Measurements from ENCODE around the gene SMC6.

SMC6 gene

DNA sequence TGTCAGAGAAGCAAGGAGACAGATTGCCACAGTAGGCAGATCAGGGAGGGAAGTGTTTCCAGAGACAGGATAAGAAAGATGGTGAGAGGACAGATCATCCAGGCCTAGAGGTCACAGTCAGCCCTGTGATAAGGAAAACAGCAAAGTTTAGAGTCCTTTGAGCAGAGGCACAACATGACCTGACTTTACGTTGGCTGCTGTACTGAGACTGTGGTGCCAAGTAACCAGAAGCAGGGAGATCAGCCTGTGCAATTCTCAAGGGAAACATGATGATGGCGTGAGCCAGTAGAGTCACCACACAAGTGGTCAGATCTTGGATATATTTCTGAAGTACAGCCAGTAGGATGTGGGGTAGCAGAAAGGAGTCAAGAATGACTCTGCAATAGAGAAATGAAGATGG is 43.7 kb downstream of the SMC6 start:
- DNase-seq, result no peak

DNA sequence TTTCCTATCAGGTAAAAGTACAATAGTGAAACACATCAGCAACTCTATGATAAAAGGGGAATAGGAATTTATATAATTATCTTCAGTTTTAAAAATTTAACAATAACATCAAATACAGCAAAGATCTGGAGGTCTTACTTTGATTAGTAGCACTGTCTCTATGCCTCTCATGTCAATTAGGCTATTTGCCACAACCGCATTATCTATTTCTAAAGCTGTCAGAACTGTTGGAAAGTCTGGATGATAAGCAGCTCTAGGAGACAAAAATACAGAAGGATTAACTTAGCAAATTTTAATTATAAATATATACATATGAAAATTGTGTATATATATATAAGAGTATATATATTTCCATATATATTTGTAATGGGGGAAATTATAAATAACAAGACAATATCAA is 45.1 kb downstream of the SMC6 start:
- DNase-seq, result no peak

DNA sequence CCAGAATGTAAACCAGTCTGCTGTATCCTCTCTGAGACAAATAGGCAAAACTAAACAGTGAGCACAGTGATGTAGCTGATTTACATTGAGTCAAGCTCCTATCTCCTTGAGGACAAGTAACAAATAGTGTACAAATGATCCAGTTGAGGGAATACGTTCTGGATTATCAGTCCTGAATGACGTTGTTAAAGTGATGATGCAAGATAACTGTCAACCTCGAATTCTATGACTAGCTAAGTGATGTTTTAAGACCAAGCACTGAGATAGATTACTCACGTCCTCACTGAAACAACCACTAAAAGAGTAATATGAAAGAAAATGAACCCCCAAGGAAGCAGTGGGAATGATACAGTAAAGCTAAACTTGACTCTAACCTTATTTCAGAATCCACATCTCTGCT is 46.8 kb downstream of the SMC6 start:
- DNase-seq, result no peak

DNA sequence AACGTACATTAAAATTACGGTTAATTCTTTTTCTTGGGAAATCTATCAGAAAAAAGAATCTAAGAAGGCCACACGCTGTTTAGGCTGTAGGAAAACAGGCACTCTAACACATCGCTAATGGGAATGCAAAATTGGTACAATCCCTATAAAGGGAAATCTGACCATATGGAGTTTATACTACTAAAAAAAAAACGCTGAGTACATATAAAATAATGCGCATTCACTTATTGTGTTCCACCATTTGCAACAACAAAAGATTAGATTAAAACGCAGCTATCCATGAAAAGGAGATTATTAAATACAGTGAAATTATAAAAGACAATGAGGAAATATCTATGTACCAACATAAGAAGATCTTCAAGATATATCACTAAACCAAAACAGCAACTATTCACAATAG is 62.8 kb downstream of the SMC6 start:
- DNase-seq, result no peak

DNA sequence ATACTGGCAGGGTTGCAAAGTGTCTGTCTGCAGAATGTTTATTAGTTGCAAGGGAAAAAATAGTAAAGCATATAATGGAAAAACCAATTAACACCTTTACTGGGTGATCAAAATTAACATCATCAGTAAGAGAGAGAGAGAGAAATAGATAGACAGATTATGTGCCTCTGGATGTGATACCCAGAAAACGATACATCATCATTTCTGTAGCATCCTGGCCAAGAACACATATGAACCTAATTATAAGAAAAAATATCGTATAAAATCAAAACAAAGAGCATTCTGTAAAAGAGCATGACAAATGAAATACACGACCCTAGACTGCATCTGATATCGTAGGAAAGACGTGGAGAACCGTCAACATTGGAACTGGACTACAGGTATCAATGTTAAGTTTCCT is 64.6 kb downstream of the SMC6 start:
- no peak for DNase-seq

DNA sequence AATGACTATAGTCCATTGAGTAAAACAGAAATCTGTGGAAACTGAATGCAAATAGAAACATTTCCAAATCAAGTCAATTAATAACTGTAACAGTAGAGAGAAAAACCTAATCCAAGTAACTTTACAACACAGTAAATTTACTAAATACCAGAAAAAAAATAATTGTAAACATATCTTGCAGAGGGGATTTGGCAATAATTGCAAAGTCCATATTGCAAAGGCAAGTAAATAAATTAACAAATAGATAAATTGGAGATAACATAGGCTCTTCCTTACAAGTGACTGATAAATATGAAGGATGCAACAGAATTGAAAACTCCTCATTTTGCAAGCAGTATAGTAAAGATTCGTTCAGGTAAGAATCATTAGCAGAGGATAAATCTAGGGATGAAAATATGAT is 65.0 kb downstream of the SMC6 start:
- no peak for DNase-seq

DNA sequence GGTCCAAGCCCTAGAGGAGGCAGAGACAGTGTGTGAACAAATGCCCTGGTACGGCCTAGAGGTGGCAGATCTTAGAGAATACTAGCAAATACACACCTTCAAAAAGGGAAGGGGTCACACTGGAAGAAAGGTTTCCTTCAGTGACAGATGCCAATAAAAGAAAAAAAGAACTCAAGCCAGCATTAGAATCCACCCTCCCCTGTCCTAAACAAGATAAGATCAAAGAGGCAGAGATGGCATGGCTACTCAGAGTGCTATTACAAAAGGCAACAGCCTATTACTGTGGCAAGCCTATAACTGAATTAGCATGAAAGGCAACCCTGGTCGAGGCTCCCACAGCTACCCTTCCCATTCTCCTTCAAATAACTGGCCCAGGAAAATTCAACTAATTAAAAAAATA is 69.6 kb downstream of the SMC6 start:
- no peak for DNase-seq

DNA sequence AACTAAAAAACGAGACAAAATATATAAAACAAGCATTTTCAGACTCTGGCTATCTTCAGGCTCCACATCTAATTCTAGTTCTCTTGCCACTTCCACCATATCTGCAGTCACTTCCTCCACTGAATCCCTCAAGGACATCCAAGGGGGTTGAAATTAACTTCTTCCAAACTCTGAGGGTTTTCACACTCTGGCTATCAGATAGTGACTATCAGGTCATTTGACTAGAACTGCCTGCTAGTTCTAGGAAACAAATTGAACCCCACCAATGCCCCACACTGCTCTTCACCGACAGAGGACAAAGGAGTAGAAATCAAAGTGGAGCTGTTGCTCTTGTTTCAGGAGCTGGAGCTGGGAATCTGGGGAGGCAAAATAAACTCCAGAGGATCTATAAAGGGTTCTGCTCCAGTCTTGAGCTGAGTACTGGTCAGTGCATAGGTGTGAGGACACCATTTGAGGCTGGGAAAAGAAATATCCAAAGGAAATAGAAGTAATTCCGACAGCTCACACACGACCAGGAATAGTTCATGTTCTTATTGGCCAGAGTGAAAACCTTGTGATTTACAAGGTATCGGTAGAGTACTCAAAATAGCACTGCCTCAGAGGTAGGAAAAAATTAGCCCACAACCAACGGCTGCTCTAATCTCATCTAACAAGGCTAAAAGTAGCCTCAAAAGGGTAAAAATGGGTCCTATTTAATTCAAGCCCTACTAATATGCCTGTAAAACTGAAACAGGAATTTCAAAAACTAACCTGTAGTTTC is 71.3 kb downstream of the SMC6 start:
- DNase-seq, result no peak

DNA sequence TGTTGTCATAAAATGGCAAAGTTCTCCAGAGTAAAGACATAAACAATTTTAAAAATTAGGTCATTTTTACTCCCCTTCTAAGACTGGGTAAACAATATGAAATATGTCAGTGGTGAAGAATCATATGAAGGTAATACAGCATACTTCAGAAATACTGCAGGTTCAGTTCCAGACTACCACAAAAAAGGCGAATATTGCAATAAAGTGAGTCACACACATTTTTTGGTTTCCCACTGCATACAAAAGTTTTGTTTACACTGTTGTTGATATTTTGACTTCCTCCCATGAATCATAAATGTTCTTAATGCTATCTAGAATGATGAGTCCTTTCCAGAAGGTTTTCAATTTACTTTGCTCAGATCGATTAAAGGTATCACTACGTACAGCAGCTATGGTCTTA is 73.5 kb downstream of the SMC6 start:
- no peak for DNase-seq

DNA sequence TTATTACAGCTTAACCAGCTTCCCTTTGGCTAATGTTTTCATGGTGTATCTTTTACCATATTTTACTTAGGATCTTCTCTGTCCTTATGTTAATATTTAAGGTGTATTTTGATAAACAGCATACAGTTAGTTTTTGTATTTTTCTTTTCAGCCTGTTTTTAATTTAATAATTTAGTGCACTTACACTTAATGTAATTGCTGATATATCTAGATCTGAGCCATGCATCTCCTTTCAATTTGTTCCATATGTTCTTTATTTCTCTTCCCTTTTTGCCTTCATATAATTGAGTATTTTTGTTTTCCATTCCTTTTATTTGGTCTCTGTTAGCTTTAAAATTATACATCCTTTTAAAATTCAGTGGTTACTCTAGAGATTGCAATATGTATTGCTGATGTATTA is 78.8 kb downstream of the SMC6 start:
- no peak for DNase-seq

DNA sequence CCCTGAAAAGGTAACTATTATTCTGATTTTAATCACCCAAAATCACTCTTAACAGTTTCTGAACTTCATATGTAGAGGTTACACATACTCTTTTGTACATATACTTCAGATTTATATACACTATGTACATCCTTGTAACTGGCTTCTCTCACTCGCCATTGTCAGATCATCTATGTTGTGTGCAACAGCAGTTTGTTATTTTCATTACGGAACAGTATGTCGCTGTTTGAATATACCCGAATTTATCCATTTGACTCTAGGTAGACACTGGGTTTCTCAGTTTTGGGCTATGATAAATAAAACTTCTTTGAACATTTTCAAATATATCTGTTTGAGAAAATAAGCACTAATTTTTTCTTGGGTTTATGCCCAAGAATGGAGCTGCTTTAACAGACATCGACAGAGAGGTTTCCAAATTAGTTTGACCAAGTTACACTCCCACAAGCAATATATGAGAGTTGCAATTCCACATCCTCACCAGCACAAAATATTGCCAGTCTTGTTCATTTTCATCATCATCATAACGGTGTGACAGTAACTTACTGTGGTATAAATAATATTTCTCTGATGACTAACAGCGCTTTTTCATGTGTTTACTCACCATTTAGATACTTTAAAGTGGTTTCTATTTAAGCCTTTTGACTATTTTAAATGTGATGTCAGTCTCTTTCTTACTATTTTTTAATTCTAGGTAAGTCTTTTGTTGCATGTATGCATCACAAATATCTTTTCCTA is 80.9 kb downstream of the SMC6 start:
- DNase-seq, result no peak

DNA sequence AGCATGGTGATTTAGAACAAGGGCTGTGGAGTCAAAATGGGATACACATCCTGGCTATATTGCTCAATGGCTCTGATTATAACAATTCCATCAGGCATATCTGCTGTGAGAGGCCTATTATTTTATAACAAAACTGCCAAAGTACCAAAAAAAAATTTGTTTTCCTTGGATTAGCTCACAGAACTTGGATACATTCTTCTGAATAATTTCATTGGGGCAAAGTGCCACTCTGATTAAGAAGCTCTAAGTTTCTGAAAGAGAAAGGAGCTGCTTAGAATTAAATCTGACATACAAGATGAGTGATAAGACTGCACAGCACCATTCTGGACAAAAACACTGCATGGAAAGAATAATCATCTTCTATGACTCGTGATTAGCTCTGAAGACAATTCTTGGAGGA is 85.7 kb downstream of the SMC6 start:
- no peak for DNase-seq

DNA sequence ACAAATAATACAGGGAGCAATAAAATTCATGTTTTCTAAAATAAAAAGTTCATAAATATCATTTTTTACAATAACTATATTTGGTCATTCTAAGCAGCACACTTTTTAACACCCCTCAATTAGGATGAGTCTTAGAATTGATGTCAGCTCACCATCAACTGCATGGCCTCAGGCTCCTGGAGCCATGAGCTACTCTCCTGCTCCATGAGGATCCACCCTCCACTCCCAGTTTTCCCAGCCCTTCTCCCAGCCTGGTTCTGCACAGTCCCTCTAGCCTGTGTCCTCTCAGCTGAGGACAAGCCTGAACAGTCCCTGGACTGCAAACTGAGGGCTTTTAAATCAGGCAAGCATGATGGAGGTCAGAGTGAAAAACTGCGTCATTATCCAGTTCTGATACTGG is 89.1 kb downstream of the SMC6 start:
- DNase-seq, result no peak

DNA sequence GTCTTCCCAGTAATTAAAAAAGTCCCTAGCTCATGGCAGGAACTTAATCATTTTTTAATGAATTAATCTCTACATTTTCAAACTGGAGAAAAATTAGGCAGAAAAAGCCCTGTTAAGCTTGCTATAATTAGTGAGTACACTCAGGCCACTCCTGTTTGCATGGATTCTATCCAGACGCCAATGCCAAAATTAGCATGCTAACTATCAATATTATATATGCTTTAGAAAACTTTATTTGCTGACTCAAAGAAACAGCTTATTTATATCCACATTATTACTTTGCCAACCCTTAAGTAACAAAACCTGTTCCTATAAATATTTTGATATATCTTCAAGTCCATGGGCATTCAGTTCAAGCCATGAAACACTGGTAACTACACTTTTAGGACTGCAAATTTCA is 90.9 kb downstream of the SMC6 start:
- DNase-seq, result no peak

DNA sequence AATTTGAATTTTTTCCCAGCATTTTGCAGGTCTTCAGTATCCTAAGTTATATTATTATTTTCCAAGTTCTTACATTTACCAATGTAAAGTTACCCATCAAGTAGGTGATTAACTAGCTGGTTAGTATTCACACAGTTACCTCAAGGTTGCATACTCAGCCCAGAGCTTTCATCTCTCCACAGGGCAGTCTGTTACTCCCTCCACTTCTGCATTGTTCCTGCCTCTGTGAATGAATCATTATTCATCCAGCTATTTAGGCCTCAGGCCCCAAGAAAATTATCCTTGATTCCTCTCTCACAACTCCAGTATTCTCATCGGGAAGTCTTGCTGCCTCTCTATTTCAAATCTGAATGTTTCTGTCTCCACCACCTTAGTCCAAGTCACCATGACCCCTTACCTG is 92.2 kb downstream of the SMC6 start:
- DNase-seq, result no peak

DNA sequence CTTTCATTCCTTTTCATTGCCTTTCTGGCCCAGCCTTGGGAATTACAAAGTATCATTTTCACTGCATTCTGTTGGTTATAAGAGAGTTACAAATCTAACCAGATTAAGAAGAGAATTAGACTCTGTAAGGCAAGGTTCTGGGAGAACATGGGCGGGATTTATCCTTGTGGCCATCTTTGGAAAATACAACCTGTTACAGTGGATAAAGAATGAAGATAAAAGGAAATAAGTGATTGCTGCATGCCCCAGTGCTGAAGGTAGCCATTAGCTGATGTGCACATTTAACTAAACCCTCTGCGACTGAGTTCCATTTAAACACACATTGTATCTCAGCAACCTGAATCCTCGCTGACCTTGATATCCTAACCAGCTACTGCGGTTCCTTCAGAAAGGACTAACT is 93.4 kb downstream of the SMC6 start:
- no peak for DNase-seq

DNA sequence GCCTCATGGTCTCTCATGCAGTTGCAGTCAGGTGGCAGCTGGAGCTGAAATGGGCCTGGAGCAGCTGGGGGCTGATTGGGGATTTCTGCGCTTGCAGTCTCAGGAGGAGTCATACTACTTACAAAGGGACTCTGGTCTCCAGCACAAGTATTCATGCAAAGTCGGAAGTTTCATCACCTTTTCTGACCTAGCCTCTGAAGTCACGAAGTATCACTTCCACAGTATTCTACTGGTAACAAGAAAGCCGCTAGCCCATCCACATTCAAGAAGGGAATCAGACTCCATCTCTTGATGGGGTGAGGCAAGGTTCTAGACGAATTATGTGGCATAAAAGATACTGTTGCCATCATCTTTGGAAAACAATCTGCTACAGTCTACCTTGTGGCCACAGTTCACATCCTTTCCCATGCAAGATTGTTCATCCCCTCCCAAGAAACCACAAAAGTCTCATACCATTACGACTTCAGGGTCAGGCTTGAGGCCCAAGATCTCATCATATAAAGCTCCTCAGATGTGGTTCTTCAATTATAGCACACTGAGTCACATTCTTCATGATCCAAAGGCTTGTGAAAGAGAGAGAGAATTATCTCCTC is 95.3 kb downstream of the SMC6 start:
- DNase-seq, result no peak

DNA sequence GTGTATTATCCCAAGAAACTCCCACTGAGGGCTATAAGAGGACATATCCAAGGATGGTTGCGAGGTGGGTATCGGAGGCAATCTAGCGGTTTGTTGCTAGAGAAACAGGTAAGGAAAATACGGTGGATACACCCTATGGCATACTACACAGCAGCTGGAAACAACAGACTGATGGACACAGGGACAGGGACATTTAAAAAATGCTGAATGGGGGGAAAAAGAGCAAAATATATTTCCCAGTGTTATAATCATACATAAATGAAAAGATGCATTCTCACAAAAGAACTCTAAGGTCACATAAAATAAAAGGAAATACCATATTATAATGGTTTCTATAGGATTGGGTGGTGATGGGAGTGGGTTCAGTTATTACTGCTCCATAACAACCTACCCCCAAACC is 95.9 kb downstream of the SMC6 start:
- no peak for DNase-seq

DNA sequence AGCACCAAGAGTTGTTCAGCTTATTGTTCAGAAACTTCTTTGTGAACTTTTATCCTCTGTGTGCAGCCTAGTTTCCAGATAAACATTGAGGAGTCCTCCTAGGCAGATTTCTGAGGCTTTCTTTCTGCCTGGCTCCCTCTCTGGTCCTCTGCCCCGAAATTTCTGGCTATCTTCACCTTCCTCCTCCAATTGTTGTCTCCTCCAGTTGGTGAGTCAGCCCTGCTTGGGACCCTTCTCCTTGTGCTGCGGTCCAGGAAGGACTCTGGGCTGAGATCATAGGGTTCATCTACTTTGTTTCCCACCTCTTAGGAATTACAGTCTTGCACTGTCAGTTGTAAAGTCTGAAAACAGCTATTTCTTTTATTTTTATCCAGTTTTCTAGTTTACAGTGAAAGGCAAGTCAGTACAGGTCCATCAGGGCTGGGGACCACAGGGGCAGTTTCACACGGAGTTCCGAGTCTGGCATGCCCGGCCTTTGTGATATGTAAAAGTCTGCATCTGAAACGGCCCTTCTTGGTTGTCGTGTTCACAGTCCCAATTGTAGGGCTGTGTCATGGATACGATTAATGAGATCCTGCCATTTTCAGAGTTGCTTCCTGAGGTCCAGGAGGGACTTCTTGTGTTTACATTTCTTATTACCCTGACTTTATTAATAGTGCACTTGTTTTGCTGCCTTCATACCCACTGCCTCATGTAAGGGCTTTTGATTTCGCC is 100.8 kb downstream of the SMC6 start:
- no peak for DNase-seq

DNA sequence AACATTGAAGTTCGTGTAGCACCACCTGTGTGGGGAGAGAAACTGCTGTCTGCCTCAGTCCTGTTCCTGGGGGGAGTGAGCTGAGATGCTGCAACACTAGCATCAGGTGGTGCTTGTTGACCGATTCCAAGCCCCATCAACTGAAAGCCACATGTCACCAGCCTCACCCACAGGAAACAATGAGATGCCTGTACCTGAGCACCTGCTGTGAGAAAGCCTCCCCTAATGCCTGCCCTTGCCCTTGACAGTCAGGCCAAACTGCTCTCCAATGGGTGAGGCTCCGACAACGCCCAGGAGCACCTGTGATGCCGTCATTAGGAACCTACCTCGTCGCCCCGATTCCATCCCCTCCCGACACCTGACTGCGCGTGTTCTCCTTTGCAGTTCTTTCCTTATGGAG is 104.6 kb downstream of the SMC6 start:
- DNase-seq, result no peak

DNA sequence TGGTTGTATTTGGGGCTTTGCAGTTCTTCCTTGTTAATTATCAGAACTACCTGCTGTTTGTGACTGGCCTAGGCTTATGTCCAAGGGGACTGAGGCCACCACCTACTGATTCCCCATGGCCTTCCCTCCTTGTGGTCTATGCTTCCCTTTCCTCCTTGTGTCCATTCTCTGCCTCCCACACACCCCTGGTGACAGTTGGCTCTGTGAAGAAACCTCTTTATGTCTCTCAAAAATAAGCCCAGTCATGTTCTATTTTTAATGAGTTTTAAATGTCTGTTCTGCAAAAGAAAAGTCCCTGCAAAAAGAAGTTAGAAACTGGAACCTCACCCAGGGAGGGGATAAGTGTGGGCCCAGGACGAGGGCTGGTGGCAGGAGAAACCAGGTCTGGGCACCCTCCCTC is 105.0 kb downstream of the SMC6 start:
- no peak for DNase-seq

DNA sequence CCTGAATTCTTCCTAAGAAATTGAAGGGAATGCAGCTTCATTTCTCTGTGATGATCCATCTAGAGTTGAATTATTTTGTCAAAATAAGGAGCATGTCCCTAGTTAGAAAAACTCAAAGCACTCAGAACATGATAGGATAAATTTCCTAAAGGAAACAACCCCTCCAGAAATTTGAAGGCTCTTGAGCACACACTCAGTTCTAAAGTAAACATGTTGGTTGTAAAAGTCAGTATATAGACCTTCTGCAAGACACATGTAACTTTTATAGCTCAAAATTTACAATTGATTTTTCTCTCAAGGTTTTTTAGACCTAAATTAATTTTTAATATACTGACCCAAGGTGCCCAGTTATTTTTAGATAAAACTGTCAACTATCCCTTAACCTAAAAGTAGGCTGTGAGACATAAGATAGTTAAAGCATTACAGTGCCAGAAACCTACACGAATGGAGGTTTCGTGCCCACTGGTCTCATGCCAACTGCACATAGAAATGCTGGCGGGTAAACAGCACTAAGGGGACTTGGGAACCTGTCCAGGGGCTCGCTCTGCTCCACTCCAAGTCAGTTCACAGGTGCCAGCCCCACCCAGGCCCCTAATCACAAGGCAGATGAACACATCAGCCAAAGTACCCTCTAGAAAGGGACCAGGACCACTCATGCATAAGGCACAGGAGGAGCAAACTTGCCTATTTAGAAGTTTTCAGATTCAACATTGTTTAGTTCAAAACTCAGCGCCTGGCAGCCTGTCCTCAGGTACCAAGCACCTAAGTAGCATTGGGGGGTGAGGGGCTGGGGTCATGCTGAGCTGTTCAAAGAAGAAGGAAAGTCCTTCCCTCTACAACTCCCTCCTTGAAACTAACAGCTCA is 106.5 kb downstream of the SMC6 start:
- no peak for DNase-seq

DNA sequence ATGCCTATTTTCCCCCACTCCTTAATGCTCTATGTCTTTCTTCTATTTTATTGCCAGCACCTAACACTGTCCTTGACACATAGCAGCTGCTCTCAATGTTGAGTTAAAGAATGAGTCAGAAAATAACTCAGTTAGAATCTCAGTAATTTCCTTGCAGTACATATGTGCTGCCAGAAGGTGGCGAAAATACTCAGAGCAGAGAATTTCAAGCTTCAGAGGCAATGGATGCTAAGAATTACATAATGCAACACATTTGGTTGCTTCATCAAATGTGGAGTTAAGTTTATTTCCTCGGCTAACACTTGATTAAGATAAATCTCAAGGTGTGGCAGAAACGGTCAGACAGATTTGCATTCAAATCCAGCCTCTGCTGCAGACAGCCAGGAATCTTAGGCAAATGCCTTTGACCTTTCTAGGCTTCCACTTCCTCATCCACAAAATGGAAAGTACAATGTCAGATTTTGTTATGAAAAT is 107.5 kb downstream of the SMC6 start:
- DNase-seq, result peak; percentile 41
